SK-N-SH (cell line): ENCODE data around the gene TSC2. TPM values are rescaled to one million over a fixed set of nuclear protein-coding genes. Genes with fewer than 3 reads are reported as not detected.

Experiments used
- CTCF ChIA-PET: fragments of 300-600, 350-600 bp; formaldehyde crosslinking; extraction: SDS; loops from one replicate; lab custom pipeline; 2021; lab: Yijun Ruan, JAX
- POLR2A ChIA-PET: fragments of 350-600 bp; sonication (Branson Sonifier 250); formaldehyde crosslinking; extraction: SDS; loops from one replicate; lab custom pipeline; 2020; ENCODE audit warnings: antibody characterized with exemption, inconsistent platforms; lab: Yijun Ruan, JAX
- DNase-seq: peaks from one replicate; pipeline ENCODE4 v3.0.0; 2012
- H2AFZ ChIP-seq: fragments of 200-600 bp; sonication (generic); 2 replicates; pipeline ENCODE4 v1.8.1; 2016; ENCODE audit warnings: antibody characterized with exemption, mild to moderate bottlenecking, low read depth
- H3F3A ChIP-seq: fragments of 200-600 bp; sonication (generic); replicated peaks from 2 replicates; pipeline ENCODE3; 2016; ENCODE audit warnings: antibody characterized with exemption, mild to moderate bottlenecking; ENCODE audit not compliant: insufficient read depth
- H3K27ac ChIP-seq, 2 experiments: fragments of 200-500 bp in 1 of 2; fragments of 200-600 bp in 1 of 2; sonication (Bioruptor generic) in 1 of 2; sonication (generic), shearing (Covaris generic) in 1 of 2; 2 replicates each; pipeline versions ENCODE4 v1.5.1 to v1.6.1; 2014 to 2016; ENCODE audit warnings: low read depth in 2 of 2, inconsistent platforms in 1 of 2, low read length in 1 of 2, mild to moderate bottlenecking in 1 of 2, mixed read lengths in 1 of 2
- H3K27me3 ChIP-seq: fragments of 200-600 bp; sonication (generic), shearing (Covaris generic); 2 replicates; pipeline ENCODE4 v1.6.1; 2016; ENCODE audit warnings: mixed run types; ENCODE audit not compliant: insufficient read depth
- H3K36me3 ChIP-seq, 2 experiments: fragments of 200-500 bp in 1 of 2; fragments of 200-600 bp in 1 of 2; sonication (Bioruptor generic) in 1 of 2; sonication (generic) in 1 of 2; replicated peaks in 1 of 2; 2 replicates each; pipeline versions ENCODE3 to v1.5.1; 2014 to 2016; ENCODE audit warnings: low read length in 1 of 2, mild to moderate bottlenecking in 1 of 2; ENCODE audit not compliant: insufficient read depth in 2 of 2, control insufficient read depth in 1 of 2
- H3K4me1 ChIP-seq, 2 experiments: fragments of 200-500 bp in 1 of 2; fragments of 200-600 bp in 1 of 2; sonication (Bioruptor generic) in 1 of 2; sonication (generic), shearing (Covaris generic) in 1 of 2; 2 replicates each; pipeline versions ENCODE4 v1.5.1 to v1.6.1; 2014 to 2016; ENCODE audit warnings: low read depth in 1 of 2, low read length in 1 of 2, mixed run types in 1 of 2; ENCODE audit not compliant: insufficient read depth in 2 of 2, control insufficient read depth in 1 of 2
- H3K4me2 ChIP-seq: fragments of 200-600 bp; sonication (generic), shearing (Covaris generic); 2 replicates; pipeline ENCODE4 v1.6.1; 2017; ENCODE audit warnings: mixed run types
- H3K4me3 ChIP-seq, 2 experiments: fragments of 200-500 bp in 1 of 2; fragments of 200-600 bp in 1 of 2; sonication (Bioruptor generic) in 1 of 2; sonication (generic), shearing (Covaris generic) in 1 of 2; 2 replicates each; pipeline versions ENCODE4 v1.5.1 to v1.8.1; 2014 to 2016; ENCODE audit warnings: low read depth in 2 of 2, inconsistent platforms in 1 of 2, low read length in 1 of 2, mild to moderate bottlenecking in 1 of 2, mixed read lengths in 1 of 2, moderate library complexity in 1 of 2
- H3K79me2 ChIP-seq: fragments of 200-600 bp; sonication (generic); 2 replicates; pipeline ENCODE4 v1.8.1; 2017; ENCODE audit warnings: mild to moderate bottlenecking; ENCODE audit not compliant: insufficient read depth
- H3K9ac ChIP-seq: fragments of 200-600 bp; sonication (generic); 2 replicates; pipeline ENCODE4 v1.6.1; 2017; ENCODE audit warnings: mixed run types
- H3K9me2 ChIP-seq: fragments of 200-600 bp; sonication (generic); 2 replicates; pipeline ENCODE4 v1.6.1; 2017; ENCODE audit warnings: mixed run types
- H3K9me3 ChIP-seq: fragments of 200-600 bp; sonication (generic); 2 replicates; pipeline ENCODE4 v1.6.1; 2017; ENCODE audit warnings: mixed run types, mild to moderate bottlenecking, moderate library complexity
- H4K20me1 ChIP-seq: fragments of 200-600 bp; sonication (generic); 2 replicates; pipeline ENCODE4 v1.6.1; 2017; ENCODE audit warnings: mild to moderate bottlenecking, mixed run types; ENCODE audit not compliant: insufficient read depth
- ELF1 ChIP-seq: IDR thresholded peaks from 2 replicates; pipeline ENCODE4 v1.4.0; 2012
- MEF2A ChIP-seq: IDR thresholded peaks from 2 replicates; pipeline ENCODE4 v1.4.0; 2012; ENCODE audit warnings: low read depth, borderline replicate concordance
- MXI1 ChIP-seq: IDR thresholded peaks from 2 replicates; pipeline ENCODE4 v1.6.1; 2012; ENCODE audit warnings: mild to moderate bottlenecking, low read depth, low read length, improper control_type of control experiment
- NFIC ChIP-seq: IDR thresholded peaks from 2 replicates; pipeline ENCODE4 v1.4.0; 2012; ENCODE audit warnings: borderline replicate concordance
- POLR2AphosphoS5 ChIP-seq: IDR thresholded peaks from 2 replicates; pipeline ENCODE4 v1.6.1; 2012; ENCODE audit warnings: low read depth, low read length
- RAD21 ChIP-seq: IDR thresholded peaks from 2 replicates; pipeline ENCODE4 v1.6.1; 2012; ENCODE audit warnings: mild to moderate bottlenecking, low read length
- RXRA ChIP-seq: IDR thresholded peaks from 2 replicates; pipeline ENCODE4 v1.4.0; 2012; ENCODE audit warnings: low read depth, mild to moderate bottlenecking, borderline replicate concordance
- SMC3 ChIP-seq: IDR thresholded peaks from 2 replicates; pipeline ENCODE4 v1.6.1; 2012; ENCODE audit warnings: low read depth, low read length, improper control_type of control experiment
- USF2 ChIP-seq: fragments of 150-350 bp; IDR thresholded peaks from 2 replicates; pipeline ENCODE4 v1.6.1; 2017; ENCODE audit warnings: antibody characterized with exemption, low read length, low read depth, borderline replicate concordance
- WGBS: methylation state at CpG from one replicate; pipeline ENCODE4 v1.1.6; 2017; ENCODE audit warnings: low lambda C conversion rate; 5-methylcytosine and 5-hydroxymethylcytosine counted together
- polyA plus RNA-seq, 3 experiments: library from polyadenylated mRNA; depleted of rRNA; stranded (reverse); fragments of >200 nt; gene quantifications; 2 replicates each; pipeline ENCODE4 v1.2.3, GENCODE V29; 2012

The TSC2 gene
- polyA plus RNA-seq, 1 of the 3 experiments (the other 2 are of a cell fraction): 96.1 TPM

DNA sequence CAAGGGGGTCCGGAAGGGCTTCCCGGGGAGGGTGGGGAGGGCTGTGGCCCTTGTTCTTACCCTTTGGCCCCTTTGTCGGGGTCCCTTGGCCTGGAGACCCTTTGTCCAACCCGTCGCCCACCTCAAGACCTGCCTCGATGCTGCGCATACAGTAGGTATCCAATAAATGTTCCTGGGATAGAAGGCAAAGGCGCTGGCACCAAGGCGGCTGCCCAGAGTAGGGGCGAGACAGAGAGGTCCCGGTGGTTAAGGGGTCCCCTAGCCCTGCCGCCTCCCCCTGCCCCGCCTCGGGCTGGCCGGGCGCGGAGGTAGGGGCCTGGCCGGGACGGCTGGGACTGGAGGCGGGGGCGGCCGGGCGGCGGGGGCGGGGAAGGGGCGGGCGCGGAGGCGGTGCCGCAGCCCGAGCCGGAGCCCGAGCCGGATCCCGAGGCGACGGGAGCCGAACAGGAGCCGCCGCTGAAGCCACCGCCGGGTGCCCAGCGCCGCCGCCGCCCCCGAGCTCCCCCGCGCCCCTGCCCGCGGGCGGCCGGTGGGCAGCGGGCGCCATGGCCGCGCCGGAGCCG is 21.2 kb upstream of the TSC2 start, which contains the start of gene NHERF2:
NHERF2 (plus strand) TSS at position 442 of the 563 bp plus-strand sequence; CDS start at position 546, 104 bp downstream.
- Histone ChIP-seq H3K9me3 (no peaks in the 10 kb centered on the region), H3K4me2 (peak within 1 kb of the TSS; percentile 90), H2AFZ (no peak within 1 kb of the TSS), H3K4me3 (peak within 1 kb of the TSS; percentile 56 to 67), H4K20me1 (peaks cover 8% of the 10 kb centered on the region; the same call in 1 of the 2 replicates), H3K27me3 (no peaks in the 10 kb centered on the region), H3F3A (peaks cover 9% of the 10 kb centered on the region), H3K27ac (peak within 1 kb of the TSS in 1 of 2 experiments; percentile 28; a peak in 1 of 4 replicates), H3K79me2 (peaks cover 15% of the 10 kb centered on the region; the same call in 1 of the 2 replicates), H3K9ac (peak within 1 kb of the TSS; percentile 61), H3K9me2 (no peaks in the 10 kb centered on the region), H3K4me1 (peaks cover 7 to 29% of the 10 kb centered on the region in 2 experiments; a peak in 2 of 4 replicates), H3K36me3 (peaks cover 0 to 6% of the 10 kb centered on the region in 2 experiments)
- CTCF ChIA-PET: interaction anchor here (1.1 to 6.5 kb wide), 5 partner anchors 13 to 127 kb away, joined by 3 to 68 read pairs (median 5); no protein-coding TSS in a partner anchor
- POLR2A ChIA-PET: no interaction called here
- WGBS: 17% methylated on average over 25 of the region's 59 CpGs
- peak; percentile 90 for DNase-seq
- TF ChIP-seq RXRA: no peak

DNA sequence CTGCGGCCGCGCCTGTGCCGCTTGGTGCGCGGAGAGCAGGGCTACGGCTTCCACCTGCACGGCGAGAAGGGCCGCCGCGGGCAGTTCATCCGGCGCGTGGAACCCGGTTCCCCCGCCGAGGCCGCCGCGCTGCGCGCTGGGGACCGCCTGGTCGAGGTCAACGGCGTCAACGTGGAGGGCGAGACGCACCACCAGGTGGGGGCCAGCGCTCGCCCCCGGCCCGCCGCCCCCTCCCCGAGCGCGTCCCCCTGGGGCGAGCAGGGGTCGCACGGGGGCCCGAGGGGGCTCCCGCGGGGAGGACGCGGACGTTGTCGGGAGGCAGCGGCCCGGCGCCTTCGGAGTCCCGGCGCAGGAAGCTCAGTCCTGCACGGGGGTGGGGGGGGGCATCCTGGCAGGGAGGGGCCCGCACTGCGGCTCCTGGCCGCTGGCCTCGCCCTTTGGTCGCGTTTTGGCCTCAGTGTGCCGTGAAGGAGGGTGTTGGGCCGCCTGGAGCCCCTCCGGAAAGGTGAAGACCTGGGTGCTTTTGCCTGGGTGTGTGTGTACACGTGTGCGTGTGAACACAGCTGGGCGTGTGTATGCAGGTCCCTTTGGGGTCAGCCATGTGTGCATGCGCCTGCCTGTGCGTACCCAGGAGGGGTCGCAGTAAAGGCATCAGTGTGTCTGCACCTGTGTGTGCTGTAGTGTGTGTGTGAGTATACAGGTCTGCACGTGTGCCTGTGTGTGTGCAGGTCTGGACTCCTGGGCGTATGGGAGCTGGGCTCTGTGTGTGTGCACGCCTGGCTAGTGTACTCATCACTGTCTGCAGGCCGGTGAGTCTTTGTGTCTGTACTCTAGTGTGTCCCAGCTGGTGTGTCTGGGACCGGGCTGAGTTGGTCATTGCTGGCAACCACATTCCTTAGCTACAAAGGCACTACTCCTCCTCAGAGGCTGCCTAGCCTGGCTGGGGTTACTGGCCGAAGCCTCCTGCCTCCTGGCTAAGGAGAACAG is 20.5 kb upstream of the TSC2 start:
- no peak overlapping the region for H2AFZ ChIP-seq

DNA sequence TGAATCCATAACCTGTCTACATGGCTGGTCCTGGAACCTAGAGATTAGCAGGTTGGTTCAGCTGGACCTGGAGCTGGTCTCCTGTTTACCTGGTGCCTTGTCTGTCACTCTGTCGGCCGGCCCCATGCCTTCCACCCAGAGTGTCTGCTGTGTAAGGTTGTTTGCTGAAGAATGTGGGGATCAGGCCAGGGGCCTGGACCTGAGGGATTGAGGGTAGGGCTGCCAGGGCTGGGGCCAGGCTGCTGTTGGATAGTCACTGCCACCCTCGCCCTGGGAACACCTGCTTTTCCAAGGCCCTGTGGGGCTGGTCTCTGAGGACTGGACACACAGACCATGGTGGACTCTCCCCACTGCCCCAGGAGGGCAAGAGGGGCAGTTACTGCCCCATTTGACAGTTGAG is 19.6 kb upstream of the TSC2 start:
- H3K9me3 ChIP-seq: no peaks in the 10 kb centered on the region
- peaks cover 13 to 27% of the 10 kb centered on the region in 2 experiments; a peak in 3 of 4 replicates for H3K4me1 ChIP-seq
- H3K27me3 ChIP-seq: no peaks in the 10 kb centered on the region
- H4K20me1 ChIP-seq: peaks cover 8% of the 10 kb centered on the region; the same call in 1 of the 2 replicates
- H3K27ac ChIP-seq: no peak overlapping the region; a peak in 1 of 4 replicates
- H3K79me2 ChIP-seq: peaks cover 18% of the 10 kb centered on the region; the same call in 1 of the 2 replicates
- no peak for TF ChIP-seq MEF2A
- no peak for TF ChIP-seq NFIC
- no peak for TF ChIP-seq ELF1
- no peak for TF ChIP-seq USF2
- TF ChIP-seq POLR2AphosphoS5: no peak
- DNase-seq: no peak
- H3K9me2 ChIP-seq: no peaks in the 10 kb centered on the region
- H3K9ac ChIP-seq: peak overlapping the region; percentile 61
- H2AFZ ChIP-seq: no peak overlapping the region
- H3K4me3 ChIP-seq: peak overlapping the region; percentile 56 to 67; a peak in 3 of 4 replicates
- H3F3A ChIP-seq: peaks cover 5% of the 10 kb centered on the region
- WGBS: no CpG with 5 or more reads among the region's 3 CpGs
- ChIA-PET POLR2A (interaction anchor here (0.9 to 1.2 kb wide), 3 partner anchors 13 to 127 kb away, joined by 4 to 10 read pairs (median 6); partner anchors contain the start of gene TRAF7), CTCF (interaction anchor here (1.0 to 2.0 kb wide), 7 partner anchors 12 to 124 kb away, joined by 3 to 6 read pairs (median 5); partner anchors contain the start of genes NTHL1 and TSC2)
- H3K4me2 ChIP-seq: peak overlapping the region; percentile 90
- peaks cover 0 to 6% of the 10 kb centered on the region in 2 experiments for H3K36me3 ChIP-seq

More for the DNA sequence above, 20.5 kb upstream of the TSC2 start:
- CTCF ChIA-PET: interaction anchor here (0.8 to 6.5 kb wide), 9 partner anchors 11 to 126 kb away, joined by 3 to 68 read pairs (median 5); partner anchors contain the start of genes NTHL1, TBL3 and TSC2
- Histone ChIP-seq H3K9ac (peak overlapping the region; percentile 61), H3K9me2 (no peaks in the 10 kb centered on the region), H3K27me3 (no peaks in the 10 kb centered on the region), H3K27ac (peak overlapping the region in 1 of 2 experiments; percentile 28; a peak in 1 of 4 replicates), H3K9me3 (no peaks in the 10 kb centered on the region), H3K4me3 (peak overlapping the region; percentile 56 to 67), H3K36me3 (peaks cover 0 to 6% of the 10 kb centered on the region in 2 experiments), H3K79me2 (peaks cover 15% of the 10 kb centered on the region; the same call in 1 of the 2 replicates), H3K4me1 (peaks cover 7 to 29% of the 10 kb centered on the region in 2 experiments; a peak in 2 of 4 replicates), H3K4me2 (peak overlapping the region; percentile 90), H4K20me1 (peaks cover 8% of the 10 kb centered on the region; the same call in 1 of the 2 replicates), H3F3A (peaks cover 9% of the 10 kb centered on the region)
- DNase-seq: peak; percentile 72
- no peak for TF ChIP-seq SMC3
- 0 out of 2 replicates have a peak, but pooled peaks have one; percentile 18 for TF ChIP-seq RAD21
- peak; percentile 72 for TF ChIP-seq MXI1
- 27% methylated on average over 8 of the region's 76 CpGs for WGBS
- POLR2A ChIA-PET: interaction anchor here (0.9 to 1.2 kb wide), 3 partner anchors 13 to 128 kb away, joined by 4 to 10 read pairs (median 6); partner anchors contain the start of gene TRAF7
